Epithelial cell of proximal tubule (primary cell): ENCODE measurements around the gene KIFC3. TPM values are rescaled to one million over a fixed set of nuclear protein-coding genes. Genes with fewer than 3 reads are reported as not detected.

Experiments
- DNase-seq: peaks from one replicate; pipeline ENCODE4 v3.0.0-alpha.2; 2011; ENCODE audit warnings: low read depth
- H3K4me3 ChIP-seq: 2 replicates; pipeline ENCODE4 v1.5.1; 2011; ENCODE audit warnings: low read depth, mild to moderate bottlenecking, low read length
- total RNA-seq: library from RNA; depleted of rRNA; stranded (reverse); fragments of >200 nt; gene quantifications from 2 replicates; pipeline ENCODE4 v1.2.3, GENCODE V29; 2015
- TF ChIP-seq, protein P1 (sequence below): conservative IDR thresholded peaks from 2 replicates; pipeline ENCODE4 v1.5.1; 2012; ENCODE audit warnings: low read depth, mild to moderate bottlenecking, low read length

KIFC3 gene
- total RNA-seq, 1 donor from 2014 or later, result 86.0 TPM

DNA sequence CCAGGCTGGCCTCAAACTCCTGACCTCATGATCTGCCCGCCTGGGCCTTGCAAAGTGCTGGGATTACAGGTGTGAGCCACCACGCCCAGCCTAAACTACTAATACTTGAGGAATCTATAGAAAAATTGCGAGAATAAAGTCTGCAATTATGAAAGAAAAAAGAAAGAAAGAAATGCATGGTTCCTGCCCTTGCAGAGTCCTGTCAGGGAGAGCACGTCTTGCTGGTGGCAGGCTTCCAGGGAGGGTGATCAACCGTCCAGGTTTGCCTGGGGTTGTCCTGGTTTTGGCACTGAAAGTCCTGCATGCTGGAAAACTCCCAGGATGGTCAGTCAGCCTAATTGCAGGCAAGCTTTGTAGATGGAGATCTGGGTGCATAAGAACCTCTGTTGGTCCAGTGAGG is 21.5 kb upstream of the KIFC3 start:
- H3K4me3 ChIP-seq, result no peak overlapping the region
- TF ChIP-seq, protein P1, sequence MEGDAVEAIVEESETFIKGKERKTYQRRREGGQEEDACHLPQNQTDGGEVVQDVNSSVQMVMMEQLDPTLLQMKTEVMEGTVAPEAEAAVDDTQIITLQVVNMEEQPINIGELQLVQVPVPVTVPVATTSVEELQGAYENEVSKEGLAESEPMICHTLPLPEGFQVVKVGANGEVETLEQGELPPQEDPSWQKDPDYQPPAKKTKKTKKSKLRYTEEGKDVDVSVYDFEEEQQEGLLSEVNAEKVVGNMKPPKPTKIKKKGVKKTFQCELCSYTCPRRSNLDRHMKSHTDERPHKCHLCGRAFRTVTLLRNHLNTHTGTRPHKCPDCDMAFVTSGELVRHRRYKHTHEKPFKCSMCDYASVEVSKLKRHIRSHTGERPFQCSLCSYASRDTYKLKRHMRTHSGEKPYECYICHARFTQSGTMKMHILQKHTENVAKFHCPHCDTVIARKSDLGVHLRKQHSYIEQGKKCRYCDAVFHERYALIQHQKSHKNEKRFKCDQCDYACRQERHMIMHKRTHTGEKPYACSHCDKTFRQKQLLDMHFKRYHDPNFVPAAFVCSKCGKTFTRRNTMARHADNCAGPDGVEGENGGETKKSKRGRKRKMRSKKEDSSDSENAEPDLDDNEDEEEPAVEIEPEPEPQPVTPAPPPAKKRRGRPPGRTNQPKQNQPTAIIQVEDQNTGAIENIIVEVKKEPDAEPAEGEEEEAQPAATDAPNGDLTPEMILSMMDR, result no peak
- DNase-seq, result no peak

DNA sequence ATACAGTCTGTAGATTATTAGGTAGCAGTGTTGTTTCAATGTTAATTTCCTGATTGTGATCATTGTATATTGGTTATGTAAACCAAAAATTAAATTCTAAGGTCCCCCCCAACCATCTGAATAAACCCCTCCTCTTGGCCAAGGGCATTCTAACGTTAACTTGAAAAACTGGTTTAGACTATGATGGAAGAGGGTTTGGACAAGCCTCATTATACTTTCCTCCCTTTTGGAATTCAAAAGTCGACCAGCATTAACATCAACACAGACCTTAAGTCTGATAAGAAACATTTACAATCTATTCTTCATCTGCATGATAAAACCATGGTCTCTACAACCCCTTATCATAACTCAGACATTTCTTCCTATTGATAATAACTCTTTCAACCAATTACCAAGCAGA is 20.6 kb upstream of the KIFC3 start:
- no peak overlapping the region for H3K4me3 ChIP-seq
- no peak for DNase-seq
- TF ChIP-seq, protein P1, result no peak

DNA sequence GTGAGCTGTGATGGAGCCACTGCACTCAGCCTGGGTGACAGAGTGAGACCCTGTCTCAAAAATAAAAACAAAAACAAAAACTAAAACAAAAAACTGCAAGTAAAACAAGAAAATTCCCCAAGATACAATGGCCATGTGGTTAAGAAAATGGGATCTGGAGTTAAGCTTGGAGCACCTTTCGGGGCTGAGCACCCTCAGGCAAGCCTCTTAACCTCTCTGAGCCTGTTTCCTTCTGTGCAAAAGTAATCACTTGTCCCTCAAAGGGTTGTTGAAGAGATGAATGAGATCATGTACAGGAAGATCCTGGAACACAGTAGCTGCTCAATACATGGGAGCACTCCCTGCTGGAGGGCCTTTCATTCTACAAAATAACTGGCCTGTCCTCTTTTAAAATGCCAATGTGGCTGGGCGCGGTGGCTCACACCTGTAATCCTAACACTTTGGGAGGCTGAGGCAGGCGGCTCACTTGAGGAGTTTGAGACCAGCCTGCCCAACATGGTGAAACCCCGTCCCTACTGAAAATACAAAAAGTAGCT is 19.8 kb upstream of the KIFC3 start:
- DNase-seq, result no peak
- TF ChIP-seq, protein P1, result no peak
- no peak overlapping the region for H3K4me3 ChIP-seq

DNA sequence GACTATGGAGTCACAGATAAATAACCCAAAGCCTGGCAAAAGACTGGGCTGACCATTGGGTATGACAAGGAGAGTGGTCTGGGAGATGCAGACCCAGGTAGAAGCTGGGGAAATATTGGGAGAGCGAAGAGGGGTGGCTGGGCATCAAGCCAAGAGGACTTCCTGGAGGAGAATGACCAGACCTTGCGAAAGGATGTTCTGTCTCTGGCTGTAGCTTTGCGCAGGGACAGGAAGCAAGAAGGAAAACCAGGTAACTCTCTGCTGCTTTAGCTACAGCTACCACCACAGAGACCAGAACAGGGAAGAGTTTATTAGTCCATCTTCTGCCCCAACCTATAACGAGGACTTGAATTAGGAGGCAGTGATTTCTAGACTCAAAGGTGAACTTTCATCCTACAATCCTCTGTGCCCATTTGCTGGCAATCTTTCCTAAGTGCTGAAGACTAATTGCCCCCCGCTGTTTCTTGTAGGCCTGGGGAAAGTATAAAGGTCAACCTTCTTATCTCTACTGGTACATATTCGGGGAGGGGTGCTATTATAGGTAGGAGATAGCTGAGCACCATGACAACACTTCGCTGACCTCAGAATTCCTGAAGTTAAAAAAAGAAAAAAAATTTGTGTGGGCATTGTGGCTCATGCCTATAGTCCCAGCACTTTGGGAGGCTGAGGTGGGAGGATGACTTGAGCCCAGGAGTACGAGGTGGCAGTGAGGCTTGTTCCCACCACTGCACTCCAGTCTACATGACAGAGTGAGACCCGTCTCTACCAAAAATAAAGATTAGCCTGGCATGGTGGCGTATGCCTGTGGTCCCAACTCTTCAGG is 19.1 kb upstream of the KIFC3 start:
- TF ChIP-seq, protein P1, result no peak
- no peak overlapping the region for H3K4me3 ChIP-seq
- DNase-seq, result no peak

DNA sequence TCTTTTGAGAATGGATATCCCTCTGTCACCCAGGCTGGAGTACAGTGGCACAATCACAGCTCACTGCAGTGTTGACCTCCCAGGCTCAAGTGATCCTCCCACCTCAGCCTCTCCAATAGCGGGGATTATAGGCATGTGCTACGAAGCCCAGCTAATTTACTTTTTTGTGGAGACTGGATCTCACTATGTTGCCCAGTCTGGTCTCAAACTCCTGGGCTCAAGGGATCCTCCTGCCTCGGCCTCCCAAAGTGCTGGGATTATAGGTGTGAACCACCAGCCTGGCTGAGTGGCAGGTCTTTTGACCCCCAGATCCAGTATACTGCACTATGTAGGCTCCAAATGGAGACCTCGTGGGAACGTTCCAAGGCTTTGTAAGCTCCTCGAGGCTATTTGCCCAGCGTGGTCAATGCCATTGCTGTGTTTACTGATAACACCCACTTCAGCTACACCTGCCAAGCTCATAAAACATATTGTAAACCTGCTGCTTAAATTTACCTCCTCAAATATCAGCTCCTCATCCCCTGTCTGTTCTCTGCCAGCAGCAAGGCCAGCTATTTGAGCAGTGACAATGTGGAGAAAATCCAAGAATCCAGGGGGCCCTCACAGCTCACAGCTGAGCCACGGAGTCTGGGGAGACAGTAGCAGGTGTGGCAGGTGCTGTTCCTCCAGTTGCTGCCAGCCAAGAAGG is 16.2 kb upstream of the KIFC3 start:
- no peak for DNase-seq
- H3K4me3 ChIP-seq, result no peak overlapping the region
- TF ChIP-seq, protein P1, result no peak

DNA sequence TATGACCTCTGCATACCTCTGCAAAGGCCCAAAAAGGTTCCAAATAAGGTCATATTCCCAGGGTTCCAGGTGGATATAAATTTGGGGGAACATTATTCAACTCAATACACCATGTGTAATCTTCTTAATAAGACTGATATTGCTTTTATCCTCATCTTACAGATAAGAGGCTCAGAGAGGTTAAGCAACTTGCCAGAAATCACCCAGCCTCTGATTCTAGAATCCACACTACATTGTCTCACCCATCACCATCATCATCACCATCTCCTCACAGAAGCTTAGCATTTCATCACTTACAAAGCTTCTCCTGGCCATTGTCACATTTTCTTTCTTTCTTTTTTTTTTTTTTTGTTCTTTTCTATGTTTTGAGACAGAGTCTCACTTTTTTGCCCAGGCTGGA is 15.4 kb upstream of the KIFC3 start:
- DNase-seq, result no peak
- no peak overlapping the region for H3K4me3 ChIP-seq
- TF ChIP-seq, protein P1, result no peak
